Panc1 (cell line): ENCODE results near the gene CWC22.

Source experiments
- TF ChIP-seq, protein P1 (sequence below), 2 experiments: IDR thresholded peaks; 2 replicates each; pipeline ENCODE4 v1.6.1; 2011 to 2012; ENCODE audit warnings: low read depth in 2 of 2, control low read depth in 1 of 2, low read length in 1 of 2, mild to moderate bottlenecking in 1 of 2, moderate library complexity in 1 of 2; ENCODE audit not compliant: insufficient read depth in 1 of 2
- TF ChIP-seq, protein P2 (sequence below): fragments of 450-650 bp; IDR thresholded peaks from 2 replicates; pipeline ENCODE4 v1.5.1; 2017; ENCODE audit warnings: mild to moderate bottlenecking

DNA sequence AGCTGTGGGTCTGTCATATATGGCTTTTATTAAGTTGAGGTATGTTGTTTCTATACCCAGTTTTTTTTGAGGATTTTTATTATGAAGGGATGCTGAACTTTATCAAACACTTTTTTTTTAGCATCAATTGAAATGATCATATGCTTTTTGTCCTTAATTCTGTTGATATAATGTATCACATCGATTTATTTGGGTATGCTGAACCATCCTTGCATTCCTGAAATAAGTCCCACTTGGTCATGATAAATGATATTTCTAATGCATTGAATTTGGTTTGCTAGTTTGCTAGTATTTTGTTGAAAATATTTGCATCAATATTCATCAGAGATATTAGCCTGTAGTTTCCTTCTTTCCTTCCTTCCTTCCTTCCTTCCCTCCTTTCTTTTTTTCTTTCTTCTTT lies 22.5 kb upstream of the CWC22 start:
- TF ChIP-seq, protein P1, sequence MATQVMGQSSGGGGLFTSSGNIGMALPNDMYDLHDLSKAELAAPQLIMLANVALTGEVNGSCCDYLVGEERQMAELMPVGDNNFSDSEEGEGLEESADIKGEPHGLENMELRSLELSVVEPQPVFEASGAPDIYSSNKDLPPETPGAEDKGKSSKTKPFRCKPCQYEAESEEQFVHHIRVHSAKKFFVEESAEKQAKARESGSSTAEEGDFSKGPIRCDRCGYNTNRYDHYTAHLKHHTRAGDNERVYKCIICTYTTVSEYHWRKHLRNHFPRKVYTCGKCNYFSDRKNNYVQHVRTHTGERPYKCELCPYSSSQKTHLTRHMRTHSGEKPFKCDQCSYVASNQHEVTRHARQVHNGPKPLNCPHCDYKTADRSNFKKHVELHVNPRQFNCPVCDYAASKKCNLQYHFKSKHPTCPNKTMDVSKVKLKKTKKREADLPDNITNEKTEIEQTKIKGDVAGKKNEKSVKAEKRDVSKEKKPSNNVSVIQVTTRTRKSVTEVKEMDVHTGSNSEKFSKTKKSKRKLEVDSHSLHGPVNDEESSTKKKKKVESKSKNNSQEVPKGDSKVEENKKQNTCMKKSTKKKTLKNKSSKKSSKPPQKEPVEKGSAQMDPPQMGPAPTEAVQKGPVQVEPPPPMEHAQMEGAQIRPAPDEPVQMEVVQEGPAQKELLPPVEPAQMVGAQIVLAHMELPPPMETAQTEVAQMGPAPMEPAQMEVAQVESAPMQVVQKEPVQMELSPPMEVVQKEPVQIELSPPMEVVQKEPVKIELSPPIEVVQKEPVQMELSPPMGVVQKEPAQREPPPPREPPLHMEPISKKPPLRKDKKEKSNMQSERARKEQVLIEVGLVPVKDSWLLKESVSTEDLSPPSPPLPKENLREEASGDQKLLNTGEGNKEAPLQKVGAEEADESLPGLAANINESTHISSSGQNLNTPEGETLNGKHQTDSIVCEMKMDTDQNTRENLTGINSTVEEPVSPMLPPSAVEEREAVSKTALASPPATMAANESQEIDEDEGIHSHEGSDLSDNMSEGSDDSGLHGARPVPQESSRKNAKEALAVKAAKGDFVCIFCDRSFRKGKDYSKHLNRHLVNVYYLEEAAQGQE (IDR thresholded peaks at IDR 0.05; ENCODE audit: insufficient read depth in 1 of 2, low read depth in 2 of 2, low read length in 1 of 2), result no peak
- TF ChIP-seq, protein P2, sequence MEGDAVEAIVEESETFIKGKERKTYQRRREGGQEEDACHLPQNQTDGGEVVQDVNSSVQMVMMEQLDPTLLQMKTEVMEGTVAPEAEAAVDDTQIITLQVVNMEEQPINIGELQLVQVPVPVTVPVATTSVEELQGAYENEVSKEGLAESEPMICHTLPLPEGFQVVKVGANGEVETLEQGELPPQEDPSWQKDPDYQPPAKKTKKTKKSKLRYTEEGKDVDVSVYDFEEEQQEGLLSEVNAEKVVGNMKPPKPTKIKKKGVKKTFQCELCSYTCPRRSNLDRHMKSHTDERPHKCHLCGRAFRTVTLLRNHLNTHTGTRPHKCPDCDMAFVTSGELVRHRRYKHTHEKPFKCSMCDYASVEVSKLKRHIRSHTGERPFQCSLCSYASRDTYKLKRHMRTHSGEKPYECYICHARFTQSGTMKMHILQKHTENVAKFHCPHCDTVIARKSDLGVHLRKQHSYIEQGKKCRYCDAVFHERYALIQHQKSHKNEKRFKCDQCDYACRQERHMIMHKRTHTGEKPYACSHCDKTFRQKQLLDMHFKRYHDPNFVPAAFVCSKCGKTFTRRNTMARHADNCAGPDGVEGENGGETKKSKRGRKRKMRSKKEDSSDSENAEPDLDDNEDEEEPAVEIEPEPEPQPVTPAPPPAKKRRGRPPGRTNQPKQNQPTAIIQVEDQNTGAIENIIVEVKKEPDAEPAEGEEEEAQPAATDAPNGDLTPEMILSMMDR, result no peak
